ENCODE data around the gene NT5C. TPM values are rescaled to one million over a fixed set of nuclear protein-coding genes. Genes with fewer than 3 reads are reported as not detected.
A peak's percentile ranks its signal among the peaks of the same experiment; 100 is the strongest.

Gene NT5C
- total RNA-seq, 4 donors from 2014 or later: 58.6 to 86.7 (median 69.6) TPM

- H3K27me3 ChIP-seq: no peaks in the 10 kb centered on the region
- no peak overlapping the region for H3K4me3 ChIP-seq
- WGBS: 82% methylated on average over 10 of the region's 10 CpGs
- H3K36me3 ChIP-seq: no peaks in the 10 kb centered on the region
- DNase-seq (ENCODE audit: low spot score in 2 of 2): no peak
- H3K4me1 ChIP-seq: peaks cover 97% of the 10 kb centered on the region
- TF ChIP-seq POLR2AphosphoS5 (IDR thresholded peaks at IDR 0.05) (no peak), EP300 (IDR thresholded peaks at IDR 0.05) (no peak), POLR2A (IDR thresholded peaks at IDR 0.05) (no peak)
- TF ChIP-seq, protein P1, sequence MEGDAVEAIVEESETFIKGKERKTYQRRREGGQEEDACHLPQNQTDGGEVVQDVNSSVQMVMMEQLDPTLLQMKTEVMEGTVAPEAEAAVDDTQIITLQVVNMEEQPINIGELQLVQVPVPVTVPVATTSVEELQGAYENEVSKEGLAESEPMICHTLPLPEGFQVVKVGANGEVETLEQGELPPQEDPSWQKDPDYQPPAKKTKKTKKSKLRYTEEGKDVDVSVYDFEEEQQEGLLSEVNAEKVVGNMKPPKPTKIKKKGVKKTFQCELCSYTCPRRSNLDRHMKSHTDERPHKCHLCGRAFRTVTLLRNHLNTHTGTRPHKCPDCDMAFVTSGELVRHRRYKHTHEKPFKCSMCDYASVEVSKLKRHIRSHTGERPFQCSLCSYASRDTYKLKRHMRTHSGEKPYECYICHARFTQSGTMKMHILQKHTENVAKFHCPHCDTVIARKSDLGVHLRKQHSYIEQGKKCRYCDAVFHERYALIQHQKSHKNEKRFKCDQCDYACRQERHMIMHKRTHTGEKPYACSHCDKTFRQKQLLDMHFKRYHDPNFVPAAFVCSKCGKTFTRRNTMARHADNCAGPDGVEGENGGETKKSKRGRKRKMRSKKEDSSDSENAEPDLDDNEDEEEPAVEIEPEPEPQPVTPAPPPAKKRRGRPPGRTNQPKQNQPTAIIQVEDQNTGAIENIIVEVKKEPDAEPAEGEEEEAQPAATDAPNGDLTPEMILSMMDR (IDR thresholded peaks at IDR 0.05): no peak
- H3K27ac ChIP-seq: peak overlapping the region; percentile 74
- no peaks in the 10 kb centered on the region for H3K9me3 ChIP-seq
Observed at GRCh38 chr17:75091855-75092327, 39.7 kb downstream of the NT5C start.

DNA sequence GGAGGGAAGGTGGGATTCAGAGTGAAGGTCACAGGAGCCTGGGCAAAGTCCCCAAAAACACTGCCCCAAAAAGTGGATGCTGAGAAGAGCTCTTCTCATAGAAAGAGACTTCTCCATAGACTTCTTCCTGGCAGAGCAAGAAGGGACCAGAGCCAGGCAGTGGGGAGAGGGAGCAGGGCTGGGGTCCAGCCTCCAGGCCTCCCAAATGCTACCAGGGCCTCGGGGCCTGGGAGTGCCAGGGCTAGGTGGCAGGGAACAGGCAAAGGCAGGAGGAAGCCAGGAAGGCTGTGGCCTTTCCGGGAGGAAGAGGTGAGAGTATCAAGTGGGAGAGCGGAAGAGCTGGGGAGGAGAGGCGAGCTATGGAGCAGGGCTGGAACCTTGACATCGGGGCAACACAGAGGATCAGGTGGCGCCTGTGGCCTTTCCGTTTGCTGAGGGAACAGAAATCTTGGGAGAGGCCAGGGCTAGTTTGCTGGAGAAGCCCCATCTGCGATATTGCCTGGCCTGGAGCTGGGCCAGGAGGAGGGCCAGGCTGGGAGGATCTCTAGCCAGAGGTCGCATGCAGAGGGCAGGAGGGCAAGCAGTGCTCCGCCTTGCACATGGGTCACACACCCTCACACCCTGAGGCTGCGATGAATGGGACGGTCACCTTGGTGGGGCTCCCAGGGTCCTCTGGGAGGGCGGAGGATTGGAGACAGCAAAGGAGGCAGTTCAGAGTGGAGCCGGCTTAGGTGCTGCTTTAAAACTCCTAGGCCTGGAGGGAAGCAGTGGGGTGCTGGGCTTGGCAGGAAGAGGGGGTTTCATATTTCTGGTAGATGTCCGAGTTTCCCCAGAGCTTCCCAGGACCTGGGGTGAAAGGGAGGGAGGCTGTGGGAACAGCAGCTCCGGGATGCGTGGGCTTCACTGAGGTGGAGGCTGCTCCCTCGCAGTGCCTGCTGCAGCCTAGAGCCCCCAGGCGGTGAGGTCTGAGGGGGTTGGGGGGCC, 40.4 kb downstream of the NT5C start:
- Histone ChIP-seq H3K9me3 (no peaks in the 10 kb centered on the region), H3K27me3 (no peaks in the 10 kb centered on the region), H3K4me1 (peaks cover 92% of the 10 kb centered on the region), H3K4me3 (no peak overlapping the region), H3K36me3 (no peaks in the 10 kb centered on the region), H3K27ac (peak overlapping the region; percentile 19)
- TF ChIP-seq EP300 (IDR thresholded peaks at IDR 0.05): no peak
- no peak for TF ChIP-seq POLR2AphosphoS5 (IDR thresholded peaks at IDR 0.05)
- no peak for TF ChIP-seq POLR2A (IDR thresholded peaks at IDR 0.05)
- TF ChIP-seq, protein P1 (IDR thresholded peaks at IDR 0.05): no peak
- no peak for DNase-seq (ENCODE audit: low spot score in 2 of 2)
- WGBS: 44% methylated on average over 19 of the region's 19 CpGs

GRCh38 chr17:75088465-75089417, 42.8 kb downstream of the NT5C start:
- Histone ChIP-seq H3K4me3 (peak overlapping the region; percentile 75), H3K4me1 (peaks cover 68% of the 10 kb centered on the region), H3K36me3 (no peaks in the 10 kb centered on the region), H3K27me3 (no peaks in the 10 kb centered on the region), H3K9me3 (no peaks in the 10 kb centered on the region), H3K27ac (peak overlapping the region; percentile 87)
- DNase-seq (ENCODE audit: low spot score in 2 of 2): no peak
- TF ChIP-seq, protein P1 (IDR thresholded peaks at IDR 0.05): no peak
- TF ChIP-seq POLR2AphosphoS5 (IDR thresholded peaks at IDR 0.05) (no peak), EP300 (IDR thresholded peaks at IDR 0.05) (no peak), POLR2A (IDR thresholded peaks at IDR 0.05) (no peak)
- WGBS: 57% methylated on average over 8 of the region's 11 CpGs

DNA sequence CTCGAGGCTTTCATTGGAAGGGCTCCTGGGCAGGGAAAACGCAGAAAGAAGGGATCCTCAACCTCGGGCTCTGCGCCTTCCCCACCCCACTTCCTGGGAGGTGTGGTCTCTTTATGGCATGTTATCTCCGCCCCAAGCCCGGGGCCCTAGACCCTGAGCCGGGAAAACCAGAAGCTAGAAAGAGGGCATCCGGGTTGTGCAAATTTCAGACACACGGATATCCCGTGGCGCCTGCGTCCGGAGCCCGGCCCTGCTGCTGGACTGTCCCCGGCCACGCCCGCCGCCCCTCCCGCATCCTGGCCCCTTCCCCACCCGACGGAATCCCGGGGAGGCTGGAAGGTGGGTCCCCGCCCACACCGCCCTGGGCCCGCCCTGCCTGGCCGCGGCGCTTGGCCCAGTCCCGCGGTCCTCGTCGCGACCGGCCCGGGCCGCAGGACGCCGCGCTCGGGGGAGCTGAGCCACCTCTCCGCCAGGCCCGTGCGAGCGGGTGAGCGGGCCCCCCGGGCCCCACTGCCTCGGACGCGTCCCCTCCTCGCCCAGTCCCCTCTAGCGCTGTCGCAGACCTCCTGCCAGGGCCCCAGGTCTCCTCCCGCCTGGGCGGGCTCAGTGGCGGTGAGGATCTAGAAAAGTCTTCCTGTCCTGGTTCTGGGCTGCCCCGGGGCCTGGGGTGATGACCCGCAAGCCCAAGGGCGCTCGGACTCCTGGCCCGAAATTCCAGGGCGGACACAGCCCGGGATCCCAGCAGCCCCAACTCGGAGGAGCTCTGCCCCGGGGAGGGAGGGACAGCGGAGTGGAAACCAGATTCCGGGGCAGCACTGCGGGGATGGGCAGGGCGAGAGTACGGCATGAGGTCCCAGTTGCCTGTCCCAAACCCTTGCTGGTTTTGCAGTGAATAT, 43.7 kb downstream of the NT5C start, which contains the start of gene SLC16A5:
SLC16A5 (plus strand) TSS at position 397 of the 896 bp plus-strand sequence. CDS start 5,683 bp downstream, outside the sequence.
- Histone ChIP-seq H3K9me3 (no peaks in the 10 kb centered on the region), H3K36me3 (no peaks in the 10 kb centered on the region), H3K27me3 (no peaks in the 10 kb centered on the region), H3K4me3 (peak within 1 kb of the TSS; percentile 75), H3K27ac (peak within 1 kb of the TSS; percentile 87), H3K4me1 (peaks cover 58% of the 10 kb centered on the region)
- WGBS: under 1% methylated on average over 27 of the region's 69 CpGs
- TF ChIP-seq POLR2AphosphoS5 (IDR thresholded peaks at IDR 0.05) (peak in 1 of 3 donors; percentile 3), EP300 (IDR thresholded peaks at IDR 0.05) (no peak), POLR2A (IDR thresholded peaks at IDR 0.05) (peak in 1 of 2 donors; percentile 40)
- TF ChIP-seq, protein P1 (IDR thresholded peaks at IDR 0.05): no peak
- DNase-seq (ENCODE audit: low spot score in 2 of 2): peak; percentile 92
